ENCODE results near the gene MED29. TPM values are rescaled to one million over a fixed set of nuclear protein-coding genes. Genes with fewer than 3 reads are reported as not detected.

MED29 gene
- total RNA-seq, 2 donors from 2014 or later = 22.2 to 23.6 TPM

- DNase-seq (ENCODE audit: low spot score in 2 of 2) (peak in 1 of 2 donors; percentile 71), ATAC-seq (peak; percentile 2 to 39)
- Mint-ChIP-seq H3K27ac (peak overlapping the region; percentile 97 to 99), H3K36me3 (peaks cover 40 to 78% of the 10 kb centered on the region in 2 donors), H3K9me3 (no peaks in the 10 kb centered on the region)
Observed at GRCh38 chr19:39448271-39448670, 57.1 kb downstream of the MED29 start.

- peaks cover 42 to 78% of the 10 kb centered on the region in 2 donors for H3K36me3 Mint-ChIP-seq
- H3K9me3 Mint-ChIP-seq = no peaks in the 10 kb centered on the region
- DNase-seq (ENCODE audit: low spot score in 2 of 2) (no peak), ATAC-seq (no peak)
- peak overlapping the region; percentile 97 to 99 for H3K27ac Mint-ChIP-seq
Observed at GRCh38 chr19:39449116-39449797, 58.1 kb downstream of the MED29 start.

Other genes with a start within 250 kb of the MED29 start
- not detected for gene NCCRP1, start 194.4 kb upstream of the MED29 start, total RNA-seq
- not detected for gene SYCN, start 187.1 kb upstream of the MED29 start, total RNA-seq
- gene IFNL3, start 146.4 kb upstream of the MED29 start, total RNA-seq = under 1 TPM in 1 of 2 donors, not detected in 1; 0.60 TPM
- not detected for gene IFNL4, start 142.5 kb upstream of the MED29 start, total RNA-seq
- gene IFNL2, start 123.0 kb upstream of the MED29 start, total RNA-seq = under 1 TPM in 1 of 2 donors, not detected in 1; 0.35 TPM
- 1 to 10 TPM in 1 of 2 donors, not detected in 1; 1.8 TPM for gene IFNL1, start 95.0 kb upstream of the MED29 start, total RNA-seq
- 10 to 100 TPM in 1 of 2 donors, 1 to 10 TPM in 1; 5.3 to 11.2 TPM for gene LRFN1, start 70.5 kb upstream of the MED29 start, total RNA-seq
- 100 to 1,000 TPM; 315 to 372 TPM for gene GMFG, start 55.3 kb upstream of the MED29 start, total RNA-seq
- gene SAMD4B, start 49.0 kb upstream of the MED29 start, total RNA-seq = 10 to 100 TPM; 42.1 to 56.1 TPM
- 10 to 100 TPM; 42.2 to 58.2 TPM for gene PAF1, start 272 bp upstream of the MED29 start, total RNA-seq
- 100 to 1,000 TPM in 1 of 2 donors, 10 to 100 TPM in 1; 59.7 to 183 TPM for gene ZFP36, start 15.5 kb downstream of the MED29 start, total RNA-seq
- gene PLEKHG2, start 21.3 kb downstream of the MED29 start, total RNA-seq = 10 to 100 TPM; 52.4 to 55.6 TPM
- 1,000 to 10,000 TPM; 3,128 to 3,624 TPM for gene RPS16, start 44.6 kb downstream of the MED29 start, total RNA-seq
- 100 to 1,000 TPM; 197 to 211 TPM for gene SUPT5H, start 54.2 kb downstream of the MED29 start, total RNA-seq
- gene TIMM50, start 89.5 kb downstream of the MED29 start, total RNA-seq = 10 to 100 TPM; 71.2 to 84.8 TPM
- under 1 TPM; 0.46 to 0.97 TPM for gene DLL3, start 107.6 kb downstream of the MED29 start, total RNA-seq
- gene SELENOV, start 123.8 kb downstream of the MED29 start, total RNA-seq = not detected
- 1 to 10 TPM; 3.0 to 4.6 TPM for gene EID2B, start 141.5 kb downstream of the MED29 start, total RNA-seq
- 10 to 100 TPM; 11.4 to 12.7 TPM for gene EID2, start 148.8 kb downstream of the MED29 start, total RNA-seq
- not detected for gene LGALS13, start 211.1 kb downstream of the MED29 start, total RNA-seq